Subcutaneous adipose tissue (tissue), 4 donors: Measurements from ENCODE around the gene TWIST1. TPM values are rescaled to one million over a fixed set of nuclear protein-coding genes. Genes with fewer than 3 reads are reported as not detected.

Experiments
- total RNA-seq, 4 donors: library from RNA; depleted of rRNA; stranded (reverse); fragments of >200 nt; gene quantifications; one replicate each; pipeline ENCODE4 v1.1.0, GENCODE V29; 2016
- TF ChIP-seq, protein P1 (sequence below): fragments of 450-650 bp; IDR thresholded peaks from one replicate; pipeline ENCODE4 v1.5.1; 2016; ENCODE audit warnings: low read depth, mild to moderate bottlenecking, control low read depth, antibody characterized with exemption, moderate library complexity

Gene TWIST1
- total RNA-seq, 4 donors from 2014 or later = 49.7 to 112 (median 65.1) TPM

DNA sequence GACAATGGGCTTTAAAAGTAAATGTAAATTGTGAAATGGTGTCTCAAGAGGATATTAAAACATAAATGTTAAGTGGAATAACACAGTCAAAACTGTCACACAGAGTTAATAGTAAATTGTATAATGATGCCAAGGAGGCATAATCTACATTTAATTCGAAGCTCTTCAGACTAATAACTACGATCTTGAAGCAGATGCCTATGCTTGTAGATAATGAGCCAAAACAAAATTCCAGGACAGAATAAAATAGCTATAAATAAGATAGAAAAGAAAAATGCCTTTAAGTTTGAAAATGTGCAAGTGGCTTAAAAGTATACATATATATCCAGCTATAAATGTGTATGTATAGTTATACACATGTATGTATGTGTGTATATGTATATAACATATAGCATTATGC is 17.5 kb downstream of the TWIST1 start:
- TF ChIP-seq, protein P1, sequence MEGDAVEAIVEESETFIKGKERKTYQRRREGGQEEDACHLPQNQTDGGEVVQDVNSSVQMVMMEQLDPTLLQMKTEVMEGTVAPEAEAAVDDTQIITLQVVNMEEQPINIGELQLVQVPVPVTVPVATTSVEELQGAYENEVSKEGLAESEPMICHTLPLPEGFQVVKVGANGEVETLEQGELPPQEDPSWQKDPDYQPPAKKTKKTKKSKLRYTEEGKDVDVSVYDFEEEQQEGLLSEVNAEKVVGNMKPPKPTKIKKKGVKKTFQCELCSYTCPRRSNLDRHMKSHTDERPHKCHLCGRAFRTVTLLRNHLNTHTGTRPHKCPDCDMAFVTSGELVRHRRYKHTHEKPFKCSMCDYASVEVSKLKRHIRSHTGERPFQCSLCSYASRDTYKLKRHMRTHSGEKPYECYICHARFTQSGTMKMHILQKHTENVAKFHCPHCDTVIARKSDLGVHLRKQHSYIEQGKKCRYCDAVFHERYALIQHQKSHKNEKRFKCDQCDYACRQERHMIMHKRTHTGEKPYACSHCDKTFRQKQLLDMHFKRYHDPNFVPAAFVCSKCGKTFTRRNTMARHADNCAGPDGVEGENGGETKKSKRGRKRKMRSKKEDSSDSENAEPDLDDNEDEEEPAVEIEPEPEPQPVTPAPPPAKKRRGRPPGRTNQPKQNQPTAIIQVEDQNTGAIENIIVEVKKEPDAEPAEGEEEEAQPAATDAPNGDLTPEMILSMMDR = no peak

DNA sequence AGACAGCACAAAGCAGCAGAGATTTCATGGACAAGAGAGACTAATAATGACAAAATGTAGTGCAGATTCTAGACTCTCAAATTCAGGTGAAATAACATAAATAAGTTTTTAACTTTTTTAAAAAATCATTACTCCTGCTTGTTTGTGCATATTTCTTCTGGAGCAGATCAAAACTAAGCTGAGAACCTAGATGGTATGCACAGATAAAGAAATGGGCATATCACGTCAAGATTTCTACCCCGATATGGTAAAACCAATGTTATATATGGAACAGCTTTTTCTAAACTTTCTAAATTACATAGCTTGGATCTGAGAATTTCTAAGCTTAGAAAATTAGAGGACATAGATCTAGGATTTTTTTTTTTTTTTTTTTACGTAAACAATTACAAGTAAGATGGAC is 18.2 kb downstream of the TWIST1 start:
- TF ChIP-seq, protein P1 = no peak

DNA sequence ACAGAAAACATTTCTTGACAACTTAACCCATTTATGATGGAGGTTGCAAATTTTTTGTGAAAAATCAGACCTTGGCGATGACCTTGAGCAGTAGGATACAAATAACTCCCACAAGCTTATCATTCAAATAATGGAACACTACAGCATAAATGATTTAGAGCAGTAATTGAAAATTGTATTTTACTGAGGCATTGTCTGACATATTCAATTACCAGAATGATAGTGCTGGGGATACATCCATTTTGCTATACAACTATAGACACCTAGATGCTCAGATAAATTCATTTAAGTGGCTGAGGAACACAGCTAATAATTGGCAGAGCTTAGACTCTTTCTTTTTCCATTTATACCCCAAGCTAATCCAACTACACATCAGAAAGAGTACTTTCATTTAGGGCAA is 18.9 kb downstream of the TWIST1 start:
- TF ChIP-seq, protein P1 = no peak

DNA sequence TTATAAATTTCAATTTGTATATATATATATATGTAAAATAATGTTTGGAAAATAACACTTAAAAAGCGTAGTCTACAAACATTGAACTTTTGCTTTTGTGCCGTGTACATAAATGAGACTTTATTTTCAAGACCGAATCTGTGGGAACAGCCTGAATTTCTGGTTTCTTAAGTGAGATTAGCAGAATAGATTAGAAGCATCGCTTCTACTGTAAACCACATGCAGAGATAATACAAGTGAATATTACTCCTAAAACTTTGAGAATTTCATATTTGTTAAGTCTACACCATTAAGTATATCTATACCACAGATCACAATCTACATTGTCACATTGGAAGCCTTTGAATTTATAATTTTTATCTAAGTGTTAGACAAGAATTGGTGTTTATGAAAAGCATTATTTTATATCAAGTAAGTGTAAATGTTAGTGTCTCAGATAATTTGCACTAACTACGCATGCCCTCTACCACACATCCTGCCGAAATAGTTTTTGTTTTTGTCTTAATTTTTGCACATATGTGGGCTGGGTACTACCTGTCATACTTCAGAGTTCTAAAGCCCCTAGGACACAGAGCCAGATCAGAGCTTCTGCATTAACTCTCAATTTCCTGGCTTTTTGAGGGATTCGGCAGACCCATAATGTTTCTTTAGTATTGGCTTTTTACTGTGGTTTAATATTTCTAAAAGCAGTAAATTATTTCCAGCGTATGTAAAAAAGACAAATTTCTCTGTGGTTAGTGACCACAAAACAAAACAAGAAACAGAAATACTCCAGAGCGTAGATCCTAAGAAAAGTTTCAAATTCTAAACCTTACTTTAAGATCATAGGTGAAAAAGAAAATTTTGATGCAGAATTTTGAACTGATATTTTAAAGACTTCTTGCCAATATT is 20.0 kb downstream of the TWIST1 start:
- TF ChIP-seq, protein P1 = no peak

DNA sequence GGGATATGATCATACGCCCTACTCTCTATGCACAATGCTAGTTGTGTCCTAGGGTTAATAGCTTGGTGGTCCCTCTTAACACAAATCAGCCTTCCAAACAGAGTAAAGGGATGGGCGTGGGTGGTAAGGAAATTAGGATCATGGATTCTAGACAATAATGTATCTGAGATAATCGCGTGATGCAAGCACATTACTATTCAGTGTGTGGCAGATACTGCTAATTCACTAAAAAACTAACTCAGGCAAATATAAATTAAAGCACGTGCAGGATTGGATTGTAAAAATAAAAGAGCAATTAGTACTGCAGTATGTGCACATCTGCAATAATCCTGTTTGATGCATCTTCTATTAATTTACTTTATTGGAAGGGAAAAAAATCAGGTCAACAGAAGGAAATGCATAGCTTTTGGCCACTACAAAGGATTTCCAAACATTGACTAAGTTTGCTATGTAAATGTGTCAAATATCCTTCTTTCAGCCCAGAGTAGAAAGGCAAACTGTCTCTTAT is 22.0 kb downstream of the TWIST1 start:
- TF ChIP-seq, protein P1 = no peak

DNA sequence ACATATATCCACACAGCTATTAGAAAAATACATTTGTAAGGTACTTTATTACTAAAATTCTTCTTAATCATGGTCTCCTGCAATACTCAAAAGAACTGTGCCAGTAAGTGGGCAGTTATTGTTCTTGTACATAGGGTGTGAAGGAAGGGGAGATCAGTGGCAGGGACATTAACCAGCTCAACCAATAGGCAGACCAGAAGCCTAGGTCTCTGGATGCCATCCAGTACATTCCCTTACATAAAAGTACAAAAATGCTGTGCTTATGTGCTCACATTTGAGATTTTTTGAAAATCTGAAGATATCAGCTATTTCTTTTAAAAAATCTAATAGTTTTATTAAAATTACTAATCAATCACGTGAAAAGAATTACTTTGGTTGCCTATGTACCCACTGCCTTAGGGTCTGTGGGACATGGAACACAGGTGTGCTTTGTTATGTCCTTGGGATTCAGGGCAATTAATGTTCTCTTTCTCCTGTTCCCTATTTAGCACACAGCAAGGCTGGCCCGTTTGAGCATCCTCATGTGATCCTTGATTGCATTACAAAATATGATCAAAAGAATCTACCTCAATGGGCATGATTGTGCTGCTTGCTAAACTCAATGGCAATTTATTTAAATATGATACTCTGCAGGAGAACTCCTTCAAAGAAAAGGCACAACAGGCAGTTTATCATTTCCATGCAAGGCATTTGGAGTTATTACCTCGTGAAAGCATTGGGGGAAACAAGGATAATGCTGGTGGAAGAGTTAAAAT is 22.7 kb downstream of the TWIST1 start:
- TF ChIP-seq, protein P1 = no peak

DNA sequence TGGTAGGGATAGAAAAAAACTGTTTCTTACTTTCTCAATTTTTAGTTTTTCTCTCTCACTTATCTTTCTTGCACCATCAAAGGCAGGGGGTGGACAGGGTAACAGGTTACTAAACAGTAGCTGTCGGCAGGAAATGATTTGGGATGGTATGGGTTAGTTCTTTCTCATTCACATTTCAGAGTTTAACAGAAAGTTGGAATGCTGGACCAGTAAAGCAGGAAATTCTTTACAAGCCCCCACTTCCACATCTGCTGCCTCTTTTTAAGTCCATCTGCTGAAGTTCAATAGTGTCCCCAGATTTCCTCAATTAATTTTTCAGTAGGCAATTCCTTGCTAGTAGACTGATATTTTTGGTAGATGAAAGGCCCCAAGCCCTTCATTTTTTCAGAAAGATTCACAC is 23.3 kb downstream of the TWIST1 start:
- TF ChIP-seq, protein P1 = no peak
